ENCODE measurements around the gene CAPN1.
A peak's percentile ranks its signal among the peaks of the same experiment; 100 is the strongest.
"Not testable (repeated sequence)": the region's sequence is repeated elsewhere in the genome, so short reads cannot be mapped to it uniquely, and the experiment has no call there.

The CAPN1 gene

DNA sequence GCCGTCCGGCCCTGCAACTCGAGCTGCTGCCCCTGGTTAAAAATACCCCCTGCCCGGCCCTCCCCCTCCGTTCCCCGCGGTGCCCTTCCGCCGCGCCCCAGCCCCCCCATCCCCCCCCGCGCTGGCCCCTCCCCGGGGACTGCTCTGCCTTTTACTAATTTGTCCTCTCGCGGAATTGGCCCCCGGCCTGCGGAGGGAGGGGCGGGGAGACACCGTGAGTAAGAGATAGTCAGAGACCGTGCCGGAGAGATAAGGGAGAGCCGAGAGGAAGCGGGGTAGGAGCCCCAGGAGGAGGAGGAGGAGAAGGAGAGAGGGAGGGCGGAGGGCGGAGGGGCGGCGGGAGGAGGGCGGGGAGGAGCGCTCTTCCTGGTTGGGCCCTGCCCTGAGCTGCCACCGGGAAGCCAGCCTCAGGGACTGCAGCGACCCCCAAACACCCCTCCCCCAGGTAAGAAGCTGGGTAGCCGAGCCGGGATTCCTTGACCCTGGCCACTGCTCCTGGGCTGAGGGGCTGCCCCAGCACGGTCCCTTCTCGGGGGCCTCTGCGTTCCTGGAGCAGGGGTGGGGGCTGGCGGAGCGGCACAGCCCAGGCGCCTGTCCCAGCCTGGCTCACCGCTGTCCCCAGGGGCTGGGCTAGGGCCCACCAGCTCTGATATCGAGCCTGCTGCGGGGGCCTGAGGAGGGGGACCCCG lies at the start of gene CAPN1:
Gene CAPN1, plus strand, starts transcription at position 360 of the 689 bp plus-strand sequence. CDS start 774 bp downstream, outside the sequence.
- peak; percentile 70 for DNase-seq

DNA sequence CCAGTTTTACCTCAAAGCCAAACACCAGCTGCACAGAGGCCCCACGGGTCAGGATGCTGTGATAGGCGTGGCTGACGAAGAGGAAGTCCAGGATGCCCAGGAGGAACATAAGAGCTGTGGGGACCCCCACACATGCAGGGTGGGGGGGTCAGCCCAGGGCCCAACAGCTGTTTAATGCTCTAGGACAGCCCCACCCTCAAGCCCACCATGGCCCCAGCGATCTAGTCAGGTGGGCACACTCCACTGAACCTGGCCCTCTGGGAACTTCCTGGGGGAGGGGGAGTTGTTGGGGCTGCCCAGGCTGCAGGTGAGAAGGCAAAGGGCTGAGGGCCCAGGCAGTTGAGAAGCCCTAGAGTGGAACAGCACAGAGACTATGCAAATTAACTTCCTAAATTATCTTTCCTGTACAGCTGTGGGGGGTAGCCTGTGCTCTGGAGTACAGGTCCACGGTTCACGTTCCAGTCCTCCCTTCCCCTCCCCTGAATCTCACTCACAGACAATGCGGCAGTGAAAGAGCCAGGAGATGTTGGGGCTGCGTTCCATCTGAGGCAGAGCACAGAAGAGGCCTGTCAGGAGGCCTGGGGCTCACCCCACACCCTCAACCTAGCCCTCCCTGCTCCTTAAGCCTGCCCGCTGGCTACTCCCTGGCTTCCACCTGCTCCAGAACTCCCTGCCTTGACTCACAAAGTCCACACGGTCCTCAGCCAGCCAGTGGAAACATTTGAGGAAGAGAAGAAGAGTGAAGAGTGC lies 49.3 kb upstream of the CAPN1 start:
- no peak for DNase-seq

DNA sequence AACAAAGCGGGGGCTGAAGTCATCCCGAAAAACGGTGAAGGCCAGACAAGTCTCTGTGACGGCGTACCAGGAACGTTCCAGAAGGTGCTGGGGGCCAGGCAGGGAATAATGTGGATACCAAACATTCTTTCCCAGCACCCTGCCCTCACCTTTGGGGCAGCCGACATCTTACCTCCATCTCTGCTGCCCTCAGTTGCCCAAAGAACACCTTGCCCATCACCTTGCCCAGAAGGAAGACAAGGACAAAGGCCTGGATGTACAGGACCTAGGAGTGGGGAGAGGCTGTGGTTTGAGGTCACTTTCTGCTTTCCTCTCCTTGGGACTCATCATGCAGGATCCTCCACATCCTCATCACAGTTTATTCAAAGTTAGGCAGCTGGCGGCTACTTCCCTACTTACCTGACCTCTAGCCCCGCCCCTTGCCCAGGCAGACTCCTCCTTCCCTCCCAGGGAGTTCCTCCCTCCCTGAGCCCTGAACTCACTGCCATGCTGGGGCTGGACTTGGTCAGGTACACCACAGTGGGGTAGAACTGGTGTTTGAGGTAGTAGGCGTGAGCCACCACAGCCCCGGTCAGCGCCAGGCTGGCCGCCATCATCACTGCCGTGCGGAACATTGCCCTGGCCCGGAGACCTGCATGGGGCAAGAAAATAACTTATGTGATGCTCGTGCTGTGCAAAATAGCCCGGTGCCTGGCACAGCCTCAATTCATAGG lies 48.6 kb upstream of the CAPN1 start:
- peak; percentile 51 for DNase-seq

DNA sequence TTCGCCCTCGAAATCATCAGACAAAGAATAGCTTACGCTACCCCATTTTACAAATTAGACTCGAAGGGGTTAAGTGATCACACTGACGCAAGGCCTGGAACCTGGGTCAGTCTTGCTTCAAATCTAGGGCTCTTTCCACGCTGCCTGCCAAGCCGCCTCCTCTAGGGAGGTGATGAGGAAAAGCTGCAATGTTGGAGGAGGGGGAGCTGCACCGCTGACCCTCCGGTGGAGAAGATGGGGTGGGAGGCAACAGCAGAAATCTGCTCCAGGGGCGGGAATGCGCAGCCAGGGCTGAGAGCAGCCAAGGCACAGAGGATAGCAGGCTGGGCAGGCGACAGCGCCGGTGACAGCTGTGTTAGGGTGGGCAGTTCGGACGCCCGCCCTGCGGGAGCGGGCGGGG lies 48.0 kb upstream of the CAPN1 start:
- DNase-seq: no peak

DNA sequence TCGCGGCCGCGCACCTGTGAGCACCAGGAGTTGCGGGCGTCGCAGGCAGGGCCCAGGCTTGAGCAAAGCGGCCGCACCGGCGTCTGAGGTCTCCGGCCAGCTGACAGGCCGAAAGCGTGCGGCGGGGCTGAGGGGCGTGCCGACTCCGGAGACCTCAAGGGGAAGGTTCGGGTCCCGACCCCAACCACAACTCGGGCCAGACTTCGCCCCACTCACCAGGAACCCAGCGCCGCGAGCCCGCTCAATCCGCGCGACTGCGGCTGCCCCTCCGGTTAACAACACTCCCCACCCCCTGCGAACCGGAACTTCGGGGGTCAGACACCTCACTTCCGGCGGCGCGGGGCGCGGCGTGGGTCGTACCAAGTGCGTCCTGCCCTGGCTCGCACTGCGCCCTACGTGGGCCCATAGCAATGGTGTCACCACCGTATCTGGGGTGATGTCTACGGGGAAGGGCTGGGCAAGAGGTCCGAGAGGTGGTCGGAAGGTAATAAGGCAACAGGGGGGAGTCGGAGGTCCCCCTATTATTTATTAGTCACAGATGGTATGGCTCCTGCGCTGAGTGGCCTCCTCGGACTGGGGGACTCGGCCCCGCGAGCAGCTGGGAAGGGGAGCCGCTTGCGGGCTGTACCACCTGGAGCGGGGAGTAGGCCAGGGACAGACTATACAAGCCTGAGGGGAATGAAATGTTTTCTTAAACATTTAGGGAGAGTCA lies 47.3 kb upstream of the CAPN1 start, which contains the start of gene SYVN1:
Gene SYVN1, minus strand, starts transcription at position 280 of the 712 bp plus-strand sequence. CDS start 918 bp downstream, outside the sequence.
- peak; percentile 93 for DNase-seq

DNA sequence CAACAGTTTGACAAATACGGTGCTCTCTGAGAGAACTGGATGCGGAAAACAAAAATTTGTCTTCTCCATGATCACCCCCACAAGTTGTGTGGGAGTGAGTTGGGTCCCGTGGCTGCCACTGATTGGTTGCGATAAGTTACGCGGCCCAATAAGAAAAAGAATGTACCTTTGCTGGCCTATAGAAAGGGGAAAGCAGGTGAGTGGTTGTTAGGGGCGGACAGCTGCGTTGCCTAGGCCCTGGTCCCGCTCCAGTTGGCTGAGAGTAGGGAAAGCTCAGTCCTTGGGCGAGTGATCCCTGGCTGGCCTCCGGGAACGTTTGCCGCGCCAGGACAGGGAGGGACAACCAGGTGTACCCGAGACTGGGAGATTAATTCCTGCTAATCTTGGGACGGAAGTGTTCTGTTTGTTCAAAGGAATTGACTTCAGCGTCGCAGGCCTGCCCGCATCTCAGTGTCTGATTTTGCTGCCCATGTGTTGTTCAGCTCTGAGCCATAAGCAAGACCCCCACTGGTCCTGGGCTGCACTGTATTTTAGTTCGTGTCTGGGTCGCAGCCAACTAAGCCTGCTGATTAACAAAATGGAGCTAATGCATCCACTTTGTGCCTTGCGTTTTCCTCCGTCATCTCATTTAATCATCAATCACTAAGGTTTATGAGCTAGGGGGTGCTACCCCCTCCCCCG lies 46.6 kb upstream of the CAPN1 start:
- DNase-seq: peak; percentile 95

DNA sequence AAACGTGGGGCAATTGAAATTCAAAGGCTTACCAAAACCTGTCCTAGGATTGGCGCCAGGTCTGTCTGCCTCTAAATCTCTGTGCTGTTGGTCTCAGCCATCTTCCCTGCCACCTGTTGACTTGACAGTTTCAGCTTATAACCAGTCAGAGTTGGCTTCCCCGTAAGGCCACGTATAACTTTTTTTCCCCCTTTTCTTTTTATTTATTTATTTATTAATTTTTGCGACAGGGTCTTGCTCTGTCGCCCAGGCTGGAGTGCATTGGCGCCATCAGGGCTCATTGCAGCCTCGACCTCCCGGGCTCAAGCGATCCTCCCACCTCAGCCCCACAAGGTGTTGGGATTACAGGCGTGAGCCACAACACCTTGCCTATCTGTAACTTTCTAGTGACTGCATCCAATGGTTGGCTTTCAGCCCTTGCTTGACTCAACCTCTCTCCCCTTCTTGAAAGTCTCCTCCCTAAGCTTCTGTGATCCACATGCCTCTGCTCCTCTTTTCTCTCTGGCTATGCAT lies 46.0 kb upstream of the CAPN1 start:
- DNase-seq: no peak

DNA sequence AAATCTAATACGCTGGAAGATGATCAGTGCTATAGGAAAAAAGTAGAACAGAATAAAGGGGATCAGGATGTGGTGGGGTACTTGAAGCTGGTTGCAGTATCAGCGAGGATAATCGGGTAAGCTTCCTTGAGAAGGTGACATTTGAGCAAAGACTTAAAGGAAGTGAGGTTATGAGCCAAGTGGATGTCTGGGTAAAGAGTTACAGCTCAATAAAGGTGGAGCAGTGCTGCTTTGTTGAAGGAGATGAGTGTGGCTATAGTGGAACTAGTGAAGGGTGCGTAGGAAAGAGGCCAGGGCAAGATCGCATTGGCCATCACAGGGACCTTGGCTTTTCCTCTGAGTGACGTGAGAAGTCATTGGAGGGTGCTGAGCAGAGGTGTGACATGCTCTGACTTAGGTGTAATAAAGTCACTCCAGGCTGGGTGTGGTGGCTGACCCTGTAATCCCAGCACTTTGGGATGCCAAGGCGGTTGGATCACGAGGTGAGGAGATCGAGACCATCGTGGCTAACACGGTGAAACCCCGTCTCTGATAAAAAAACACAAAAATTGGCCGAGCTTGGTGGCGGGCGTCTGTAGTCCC lies 45.1 kb upstream of the CAPN1 start:
- DNase-seq: no peak

DNA sequence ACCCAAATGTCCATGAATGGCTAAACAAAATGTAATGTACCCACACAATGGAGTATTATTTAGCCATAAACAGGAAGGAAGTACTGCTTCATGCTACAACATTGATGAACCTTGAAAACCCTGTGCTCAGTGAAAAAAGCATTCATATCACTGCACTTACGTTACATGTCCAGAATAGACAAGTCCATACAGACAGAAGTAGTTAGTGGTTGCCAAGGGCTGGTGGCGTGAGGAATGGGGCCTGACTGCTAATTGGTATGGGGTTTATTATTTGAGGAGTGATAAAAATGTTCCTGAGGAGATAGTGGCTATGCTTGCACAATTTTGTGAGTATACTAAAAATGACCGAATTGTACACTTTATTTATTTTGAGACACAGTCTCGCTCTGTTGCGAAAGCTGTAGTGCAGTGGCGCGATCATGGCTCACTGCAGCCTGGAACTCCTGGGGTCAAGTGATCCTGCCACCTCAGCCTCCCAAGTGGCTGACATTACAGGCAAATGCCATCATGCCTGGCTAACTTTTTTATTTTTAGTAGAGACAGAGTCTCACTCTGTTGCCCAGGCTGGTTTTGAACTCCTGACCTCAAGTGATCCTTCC lies 39.7 kb upstream of the CAPN1 start:
- DNase-seq: no peak

DNA sequence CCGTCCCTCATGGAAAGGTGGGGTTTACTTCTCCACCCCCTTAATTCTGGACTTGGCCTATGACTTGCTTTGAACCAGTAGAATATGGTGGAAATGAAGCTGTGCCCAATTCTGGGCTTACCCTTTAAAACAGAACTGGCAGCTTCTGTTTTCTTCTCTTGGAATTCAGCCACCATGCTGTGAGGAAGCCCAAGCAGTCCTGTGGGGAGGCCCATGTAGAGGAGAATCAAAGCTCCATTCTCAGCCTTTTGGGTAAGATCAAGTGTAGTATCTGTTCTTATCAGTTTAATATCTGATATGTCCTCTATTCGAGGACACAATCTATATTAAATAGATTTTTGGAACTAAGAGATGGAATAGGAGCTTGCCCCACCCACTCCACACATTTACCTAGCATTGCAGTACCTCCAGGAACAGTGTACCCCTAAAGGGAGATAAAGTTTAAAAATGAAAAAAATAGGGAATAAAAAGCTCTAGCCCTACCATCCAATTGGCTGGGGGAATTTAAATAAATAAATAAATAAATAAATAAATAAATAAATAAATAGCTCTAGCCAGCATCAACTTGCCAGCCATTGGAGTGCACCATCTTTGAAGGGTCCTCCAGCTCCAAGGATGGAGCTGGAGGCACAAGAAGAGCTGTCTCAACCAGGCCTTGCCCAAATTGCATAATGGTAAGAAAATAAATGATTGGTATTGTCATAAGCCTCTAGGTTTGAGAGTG lies 34.2 kb upstream of the CAPN1 start:
- DNase-seq: no peak

DNA sequence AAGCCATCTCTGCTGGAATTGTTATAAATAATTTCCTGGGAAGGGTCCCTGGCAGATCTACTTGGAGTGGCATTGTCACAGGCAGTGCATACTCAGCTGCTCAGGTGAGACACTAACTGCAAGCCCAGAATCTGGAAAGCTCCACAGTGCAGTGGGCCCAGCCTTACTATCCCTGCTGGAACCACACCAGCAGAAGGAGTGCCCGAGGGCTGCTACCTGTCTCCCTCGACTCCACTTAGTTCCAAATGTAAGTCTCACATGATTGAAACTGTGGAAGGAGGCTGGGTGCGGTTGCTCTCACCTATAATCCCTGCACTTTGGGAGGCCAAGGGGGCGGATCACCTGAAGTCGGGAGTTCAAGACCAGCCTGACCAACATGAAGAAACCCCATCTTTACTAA lies 33.1 kb upstream of the CAPN1 start:
- DNase-seq: no peak

DNA sequence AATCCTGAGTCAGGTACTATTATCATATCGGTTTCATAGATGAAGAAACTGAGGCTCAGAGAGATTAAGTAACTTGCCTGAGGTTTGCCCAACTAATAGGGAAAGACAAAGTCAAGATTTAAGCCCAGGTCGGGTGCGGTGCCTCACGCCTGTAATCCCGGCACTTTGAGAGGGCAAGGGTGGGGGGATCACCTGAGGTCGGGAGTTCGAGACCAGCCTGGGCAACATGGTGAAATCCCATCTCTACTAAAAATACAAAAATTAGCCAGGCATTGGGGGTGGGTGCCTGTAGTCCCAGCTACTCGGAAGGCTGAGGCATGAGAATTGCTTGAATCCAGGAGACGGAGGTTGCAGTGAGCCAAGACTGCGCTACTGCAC lies 31.6 kb upstream of the CAPN1 start:
- not testable (repeated sequence) for DNase-seq

DNA sequence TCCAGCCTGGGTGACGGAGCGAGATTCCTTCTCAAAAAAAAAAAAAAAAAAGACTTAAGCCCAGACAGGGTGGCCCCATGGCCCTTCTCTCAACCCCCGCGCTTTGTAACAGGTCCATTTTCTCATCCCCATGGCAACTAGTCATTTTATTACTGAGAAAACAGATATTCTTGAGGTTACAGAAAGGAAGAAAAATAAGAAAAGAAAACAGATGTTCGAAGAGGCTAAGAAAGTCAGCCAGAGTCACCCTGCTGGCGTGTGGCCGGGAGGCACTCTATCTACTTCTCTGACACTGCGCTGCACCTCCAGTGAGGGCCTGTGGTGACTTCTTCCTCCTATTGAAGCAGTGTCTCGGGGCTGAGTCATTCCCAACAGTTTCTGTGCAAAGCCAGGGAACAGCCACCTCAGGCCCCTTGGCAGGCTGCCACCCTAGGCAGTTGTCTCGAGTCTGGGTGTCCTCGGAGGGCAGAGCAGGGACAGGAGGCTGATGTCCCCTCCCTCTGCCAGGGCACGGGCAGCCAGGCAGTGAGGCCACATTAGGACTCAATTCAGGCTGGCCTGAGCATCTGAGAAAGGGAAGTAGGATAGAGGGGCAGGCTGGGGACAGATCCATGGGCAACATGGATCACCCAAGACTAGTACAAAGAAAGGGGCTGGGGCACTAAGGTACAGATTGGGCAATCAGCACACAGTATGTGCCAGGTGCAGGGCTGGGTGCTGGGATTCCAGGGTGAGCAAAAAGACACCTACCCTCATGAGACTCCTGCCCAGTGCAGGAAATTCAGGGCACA lies 31.0 kb upstream of the CAPN1 start:
- DNase-seq: peak; percentile 89

DNA sequence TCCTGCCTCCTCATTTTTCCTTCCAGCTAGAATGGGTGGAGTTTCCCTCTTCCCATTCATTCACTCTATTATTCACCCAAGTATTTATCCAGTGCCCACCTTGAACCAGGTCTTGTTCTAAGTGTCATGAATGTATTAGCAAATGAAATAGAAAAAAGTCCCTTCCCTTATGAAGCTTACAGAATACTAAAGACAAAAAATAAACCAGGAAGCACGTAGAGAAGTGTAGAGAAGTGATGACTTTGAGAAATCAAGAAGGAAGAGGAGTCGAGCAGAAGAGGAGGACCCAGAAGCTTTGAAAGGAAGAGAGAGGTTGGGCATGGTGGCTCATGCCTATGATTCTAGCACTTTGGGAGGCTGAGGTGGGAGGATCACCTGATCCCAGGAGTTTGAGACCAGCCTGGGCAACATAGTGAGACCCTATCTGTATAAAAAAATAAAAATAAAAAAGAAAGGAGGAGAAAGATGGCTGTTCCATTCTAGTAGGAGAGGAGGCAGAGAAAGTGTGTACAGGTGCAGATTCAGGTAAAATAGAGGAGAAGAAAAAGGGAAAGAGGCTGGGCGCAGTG lies 30.3 kb upstream of the CAPN1 start:
- peak; percentile 48 for DNase-seq

DNA sequence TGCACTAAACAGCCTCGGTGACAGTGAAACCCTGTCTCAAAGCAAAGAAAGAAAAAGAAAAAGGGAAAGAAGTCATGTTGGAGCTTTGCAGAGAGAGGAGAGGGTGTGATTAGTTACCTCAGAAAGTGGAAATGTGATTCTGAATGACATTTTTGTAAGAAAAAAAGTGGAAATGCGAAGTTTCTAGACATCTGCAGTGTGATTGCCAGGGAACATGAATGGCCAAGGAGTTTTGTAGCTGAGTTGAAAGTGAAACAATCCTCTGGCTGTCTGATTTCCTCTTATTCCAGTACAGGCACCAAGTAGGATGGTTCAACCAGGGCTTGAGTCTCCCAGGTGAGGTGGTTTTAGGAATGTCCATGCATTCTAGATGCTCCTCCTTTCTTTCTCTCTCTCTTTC lies 29.6 kb upstream of the CAPN1 start:
- peak; percentile 73 for DNase-seq

DNA sequence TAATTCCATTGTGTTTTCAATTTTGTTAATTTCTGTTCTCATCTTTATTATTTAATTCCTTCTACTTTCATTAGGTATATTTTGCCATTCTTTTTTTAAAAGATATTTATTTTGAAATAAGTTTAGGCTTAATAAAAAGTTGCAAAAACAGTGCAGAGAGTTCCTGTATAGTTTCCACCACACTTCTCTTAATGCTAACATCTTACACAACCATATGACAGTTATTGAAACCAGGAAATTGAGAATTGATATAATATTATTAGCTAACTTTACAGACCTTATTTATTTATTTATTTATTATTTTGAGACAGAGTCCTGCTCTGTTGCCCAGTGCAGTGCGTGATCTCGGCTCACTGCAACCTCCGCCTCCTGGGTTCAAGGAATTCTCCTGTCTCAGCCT lies 25.5 kb upstream of the CAPN1 start:
- peak; percentile 54 for DNase-seq

DNA sequence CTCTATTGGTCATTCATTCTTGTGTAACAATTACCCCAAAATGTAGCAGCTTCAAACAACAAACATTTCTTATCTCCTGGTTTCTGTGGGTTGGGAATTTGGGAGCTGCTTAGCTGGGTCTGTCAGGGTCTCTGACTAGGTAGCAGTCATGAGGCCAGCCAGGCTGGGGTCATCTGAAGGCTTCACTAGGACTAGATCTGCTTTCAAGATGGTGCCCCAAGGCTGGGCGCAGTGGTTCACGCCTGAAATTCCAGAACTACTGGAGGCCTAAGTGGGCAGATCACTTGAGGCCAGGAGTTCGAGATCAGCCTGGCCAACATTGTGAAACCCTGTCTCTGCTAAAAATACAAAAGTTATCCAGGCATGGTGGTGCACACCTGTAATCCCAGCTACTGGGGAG lies 24.8 kb upstream of the CAPN1 start:
- no peak for DNase-seq

DNA sequence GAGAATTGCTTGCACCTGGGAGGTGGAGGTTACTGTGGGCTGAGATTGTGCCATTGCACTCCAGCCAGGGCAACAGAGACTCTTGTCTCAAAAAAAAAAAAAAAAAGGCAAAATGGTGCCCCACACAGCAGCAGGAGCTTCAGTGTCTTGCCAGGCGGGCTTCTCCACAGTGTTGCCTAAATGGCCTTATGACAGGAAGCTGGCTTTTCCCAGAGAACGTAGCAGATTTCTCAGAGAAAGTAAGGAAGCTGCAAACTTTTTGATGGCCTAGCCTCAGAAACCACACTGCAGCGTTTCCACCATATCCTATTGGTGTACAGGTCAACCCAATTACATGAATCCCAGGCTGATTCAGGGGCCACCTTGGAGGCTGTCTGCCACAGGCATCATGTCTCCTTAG lies 24.4 kb upstream of the CAPN1 start:
- peak; percentile 41 for DNase-seq

DNA sequence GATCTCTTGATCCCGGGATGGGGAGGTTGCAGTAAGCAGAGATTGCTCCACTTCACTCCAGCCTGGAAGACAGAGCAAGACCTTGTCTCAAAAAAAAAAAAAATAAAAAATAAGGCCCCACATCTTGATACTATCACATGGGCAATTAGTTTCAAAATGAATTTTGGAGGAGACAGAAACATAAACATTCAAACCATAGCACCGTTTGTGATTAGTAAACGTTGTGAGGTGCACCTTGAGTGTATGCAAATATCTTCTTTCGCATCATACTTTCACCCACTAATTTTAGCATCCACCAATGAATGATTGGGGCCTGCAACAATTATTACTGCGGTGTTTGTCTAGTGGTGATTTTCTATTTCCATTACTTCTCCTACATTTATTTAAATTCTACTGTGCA lies 22.7 kb upstream of the CAPN1 start:
- no peak for DNase-seq

DNA sequence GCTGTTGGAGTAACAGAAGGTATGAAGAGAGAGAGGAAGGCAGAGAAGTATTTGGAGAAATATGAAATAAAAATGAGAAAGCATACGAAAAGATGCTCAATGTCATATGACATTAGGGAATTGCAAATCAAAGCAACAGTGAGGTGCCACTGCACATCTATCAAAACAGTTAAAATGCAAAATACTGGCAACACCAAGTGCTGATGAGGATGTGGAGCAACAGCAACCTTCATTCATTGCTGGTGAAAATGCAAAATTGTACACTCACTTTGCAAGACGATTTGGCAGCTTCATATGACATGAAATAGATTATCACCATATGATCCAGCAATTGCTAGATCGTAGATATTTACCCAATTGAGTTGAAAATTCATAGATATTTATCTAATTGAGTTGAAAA lies 21.1 kb upstream of the CAPN1 start:
- no peak for DNase-seq

All from inflammatory macrophage treated with lipopolysaccharide for 4 hours (primary cell).